Colonic mucosa (tissue), 4 donors: ENCODE results near the gene FATE1. TPM values are rescaled to one million over a fixed set of nuclear protein-coding genes. Genes with fewer than 3 reads are reported as not detected.

Source experiments
- DNase-seq: peaks from one replicate; pipeline ENCODE4 v3.0.0-alpha.2; 2020
- H3K27ac ChIP-seq: fragments of 200-600 bp; one replicate; pipeline ENCODE4 v1.8.0; 2021
- H3K27me3 ChIP-seq: fragments of 200-600 bp; one replicate; pipeline ENCODE4 v1.8.0; 2021
- H3K36me3 ChIP-seq: fragments of 200-600 bp; one replicate; pipeline ENCODE4 v1.8.0; 2021
- H3K4me1 ChIP-seq: fragments of 200-600 bp; one replicate; pipeline ENCODE4 v1.8.0; 2021; ENCODE audit warnings: mild to moderate bottlenecking
- H3K4me3 ChIP-seq: fragments of 200-600 bp; one replicate; pipeline ENCODE4 v1.8.0; 2021
- H3K9ac ChIP-seq, 2 donors: one replicate each; pipeline ENCODE4 v1.7.0; 2013; ENCODE audit warnings: control low read depth in 2 of 2, low read depth in 2 of 2, low read length in 2 of 2
- H3K9me3 ChIP-seq: fragments of 200-600 bp; one replicate; pipeline ENCODE4 v1.8.0; 2021
- intact Hi-C: fragments of 100-400 bp; cut with DNase I; formaldehyde crosslinking; loops from one replicate; pipeline ENCODE4 v1.14.1; 2022
- total RNA-seq, 2 donors: library from RNA; stranded (reverse); fragmentation: NEBNext Ultra II Directional in 1 of 2; extraction: Animal tissue kit (Norgen Biotek cat#: 25700) in 1 of 2; gene quantifications; one replicate each; pipeline ENCODE4 v1.2.1, GENCODE V29; 2021
- TF ChIP-seq, protein P1 (sequence below): fragments of 200-600 bp; IDR thresholded peaks from one replicate; pipeline ENCODE4 v1.8.0; 2022; ENCODE audit warnings: antibody characterized with exemption, mild to moderate bottlenecking
- donor health status: healthy.
- donor health status: DM: no; HTN: no; CAD: no.
- donor health status: DM: no; HTN: no; CAD: no.

FATE1 gene, protein sequence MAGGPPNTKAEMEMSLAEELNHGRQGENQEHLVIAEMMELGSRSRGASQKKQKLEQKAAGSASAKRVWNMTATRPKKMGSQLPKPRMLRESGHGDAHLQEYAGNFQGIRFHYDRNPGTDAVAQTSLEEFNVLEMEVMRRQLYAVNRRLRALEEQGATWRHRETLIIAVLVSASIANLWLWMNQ
- not detected for total RNA-seq

DNA sequence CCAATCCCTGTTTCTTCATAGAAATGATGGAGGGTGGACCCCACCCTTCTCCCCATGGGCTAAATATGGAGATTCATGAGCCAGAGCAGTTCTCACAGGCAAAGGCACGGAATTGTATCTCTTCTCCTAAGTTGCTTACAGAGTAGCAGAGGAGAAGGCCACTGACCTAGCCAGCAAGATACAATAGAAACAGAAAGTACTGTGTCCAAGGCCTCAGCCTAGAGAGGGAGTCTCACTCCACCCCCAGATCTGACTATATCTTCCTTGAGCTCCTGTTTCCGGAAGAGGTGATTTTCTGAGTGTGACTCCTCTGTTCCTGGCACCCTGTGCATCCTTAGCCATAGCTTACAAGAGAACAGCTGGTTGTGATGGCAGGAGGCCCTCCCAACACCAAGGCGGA lies at the start of gene FATE1:
TSS of gene FATE1 (plus strand) at position 284 of the 400 bp plus-strand sequence. CDS start at position 369, 85 bp downstream.
- Histone ChIP-seq H3K9me3 (no peaks in the 10 kb centered on the region), H3K27ac (no peak within 1 kb of the TSS), H3K27me3 (no peaks in the 10 kb centered on the region), H3K4me3 (no peak within 1 kb of the TSS), H3K4me1 (no peaks in the 10 kb centered on the region), H3K9ac (no peak within 1 kb of the TSS), H3K36me3 (no peaks in the 10 kb centered on the region)
- no peak for DNase-seq
- TF ChIP-seq, protein P1, sequence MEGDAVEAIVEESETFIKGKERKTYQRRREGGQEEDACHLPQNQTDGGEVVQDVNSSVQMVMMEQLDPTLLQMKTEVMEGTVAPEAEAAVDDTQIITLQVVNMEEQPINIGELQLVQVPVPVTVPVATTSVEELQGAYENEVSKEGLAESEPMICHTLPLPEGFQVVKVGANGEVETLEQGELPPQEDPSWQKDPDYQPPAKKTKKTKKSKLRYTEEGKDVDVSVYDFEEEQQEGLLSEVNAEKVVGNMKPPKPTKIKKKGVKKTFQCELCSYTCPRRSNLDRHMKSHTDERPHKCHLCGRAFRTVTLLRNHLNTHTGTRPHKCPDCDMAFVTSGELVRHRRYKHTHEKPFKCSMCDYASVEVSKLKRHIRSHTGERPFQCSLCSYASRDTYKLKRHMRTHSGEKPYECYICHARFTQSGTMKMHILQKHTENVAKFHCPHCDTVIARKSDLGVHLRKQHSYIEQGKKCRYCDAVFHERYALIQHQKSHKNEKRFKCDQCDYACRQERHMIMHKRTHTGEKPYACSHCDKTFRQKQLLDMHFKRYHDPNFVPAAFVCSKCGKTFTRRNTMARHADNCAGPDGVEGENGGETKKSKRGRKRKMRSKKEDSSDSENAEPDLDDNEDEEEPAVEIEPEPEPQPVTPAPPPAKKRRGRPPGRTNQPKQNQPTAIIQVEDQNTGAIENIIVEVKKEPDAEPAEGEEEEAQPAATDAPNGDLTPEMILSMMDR, result no peak
- intact Hi-C loops, result no loop called here

DNA sequence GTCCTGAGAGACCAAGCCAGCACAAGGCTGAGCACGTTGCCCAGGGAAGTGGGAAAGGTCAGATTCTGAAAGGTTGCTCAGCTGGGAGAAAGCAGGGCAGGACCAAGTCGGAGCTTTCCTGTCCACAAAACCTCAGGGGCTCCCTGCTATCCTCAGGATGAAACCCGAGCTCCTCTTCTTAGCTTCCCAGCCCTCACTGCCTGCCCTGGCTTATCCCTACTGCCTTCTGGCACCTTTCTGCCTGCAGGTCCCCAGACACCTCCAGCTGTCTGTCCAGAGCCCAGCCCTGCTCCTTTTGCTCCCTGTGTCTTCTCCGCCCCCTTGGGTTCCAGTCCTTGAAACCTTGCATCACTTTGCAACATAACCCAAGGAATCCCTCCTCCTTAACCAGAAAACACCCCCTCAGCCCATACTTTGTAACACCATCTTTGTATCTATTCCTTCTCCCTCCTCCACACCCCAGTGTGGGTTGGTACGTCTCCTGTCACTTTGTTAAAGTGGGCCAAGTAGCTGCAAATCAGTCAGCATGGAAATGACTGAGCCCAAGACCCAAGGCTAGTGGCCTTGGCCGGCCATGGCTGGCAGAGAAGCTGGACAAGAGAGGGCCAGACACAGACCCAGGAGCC lies 40.6 kb upstream of the FATE1 start:
- Histone ChIP-seq H3K9ac (no peak overlapping the region), H3K27ac (no peak overlapping the region), H3K9me3 (no peaks in the 10 kb centered on the region), H3K27me3 (no peaks in the 10 kb centered on the region), H3K4me3 (no peak overlapping the region), H3K4me1 (no peaks in the 10 kb centered on the region), H3K36me3 (no peaks in the 10 kb centered on the region)
- TF ChIP-seq, protein P1, result no peak
- no peak for DNase-seq
- intact Hi-C loops, result no loop called here

DNA sequence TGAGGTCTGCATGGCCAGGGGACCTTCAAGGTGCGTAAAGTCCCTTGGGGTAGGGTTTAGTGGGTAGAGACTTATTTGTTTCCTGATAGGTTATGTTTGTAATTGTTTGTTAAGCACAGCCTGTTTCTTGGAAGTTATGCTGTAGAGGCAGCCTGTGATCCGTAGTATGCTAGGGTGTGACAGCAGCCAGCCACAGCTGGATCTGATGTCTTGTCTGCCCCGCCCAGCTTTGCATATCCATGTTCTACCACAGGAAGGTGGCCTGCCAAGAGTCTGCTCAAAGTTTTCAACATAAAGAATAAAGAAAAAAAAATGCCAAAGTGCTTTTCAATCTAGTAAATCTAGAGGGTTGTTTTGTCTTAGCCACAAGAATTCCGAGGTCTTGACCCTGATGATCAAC lies 39.6 kb upstream of the FATE1 start:
- H3K9ac ChIP-seq, result no peak overlapping the region
- no peak overlapping the region for H3K27ac ChIP-seq
- no peaks in the 10 kb centered on the region for H3K4me1 ChIP-seq
- H3K4me3 ChIP-seq, result no peak overlapping the region
- no peaks in the 10 kb centered on the region for H3K9me3 ChIP-seq
- intact Hi-C loops, result no loop called here
- TF ChIP-seq, protein P1, result no peak
- H3K36me3 ChIP-seq, result no peaks in the 10 kb centered on the region
- H3K27me3 ChIP-seq, result no peaks in the 10 kb centered on the region
- DNase-seq, result no peak

DNA sequence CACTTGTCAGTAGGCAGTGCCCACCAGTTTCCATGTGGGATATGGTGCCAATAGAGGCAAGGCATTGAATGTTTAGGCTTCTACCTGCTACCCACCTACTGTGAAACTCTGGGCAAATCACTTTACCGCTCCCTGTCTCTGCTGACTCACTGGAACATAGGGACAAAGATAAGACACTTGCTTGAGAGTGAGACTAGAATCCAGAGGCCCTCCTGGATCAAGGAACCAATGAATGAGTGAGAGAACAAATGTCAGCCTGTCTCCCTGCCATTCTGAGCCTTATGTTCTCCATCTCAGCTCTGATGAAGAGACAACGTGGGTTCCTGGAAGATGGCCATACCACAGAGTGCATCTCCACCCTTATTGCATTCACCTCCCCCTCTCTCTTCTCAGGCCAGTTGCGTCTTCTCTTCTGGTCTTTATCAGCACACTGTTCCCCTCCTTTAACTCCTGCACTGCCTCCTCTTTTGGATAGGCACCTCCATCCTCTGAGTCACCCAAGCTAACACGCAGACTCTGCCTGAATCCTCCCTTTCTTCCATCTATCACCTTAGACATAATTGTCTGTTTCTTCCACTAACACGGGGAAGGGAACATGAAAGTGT lies 35.9 kb upstream of the FATE1 start:
- H3K9me3 ChIP-seq, result no peaks in the 10 kb centered on the region
- TF ChIP-seq, protein P1, result no peak
- no peak overlapping the region for H3K27ac ChIP-seq
- intact Hi-C loops, result loop anchor here (2.0 kb wide), 1 partner anchor 527 kb away; no protein-coding TSS in a partner anchor
- H3K36me3 ChIP-seq, result no peaks in the 10 kb centered on the region
- no peak overlapping the region for H3K9ac ChIP-seq
- H3K27me3 ChIP-seq, result no peaks in the 10 kb centered on the region
- no peaks in the 10 kb centered on the region for H3K4me1 ChIP-seq
- DNase-seq, result no peak
- H3K4me3 ChIP-seq, result no peak overlapping the region

DNA sequence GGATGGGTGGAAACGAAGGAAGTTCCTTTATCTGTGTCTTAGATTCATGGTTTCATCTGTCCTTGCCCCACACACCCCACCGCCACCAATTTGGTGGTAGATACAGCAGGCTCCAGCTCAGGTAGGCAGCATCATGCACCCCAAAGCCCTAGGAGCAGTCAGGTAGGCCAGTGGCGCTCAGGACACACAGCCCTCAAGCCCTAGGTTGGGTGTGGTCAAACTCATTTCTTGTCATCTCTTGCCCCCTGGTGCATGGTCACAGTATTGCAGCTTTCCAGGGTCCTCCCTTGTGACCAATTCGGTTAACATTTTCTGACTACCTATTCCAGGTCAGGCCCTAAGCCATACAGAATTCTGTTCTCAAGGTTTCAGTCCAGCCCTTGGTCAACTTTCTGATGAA lies 35.0 kb upstream of the FATE1 start:
- no peaks in the 10 kb centered on the region for H3K27me3 ChIP-seq
- no peak overlapping the region for H3K27ac ChIP-seq
- no peak overlapping the region for H3K4me3 ChIP-seq
- H3K9ac ChIP-seq, result no peak overlapping the region
- intact Hi-C loops, result loop anchor here (2.0 kb wide), 1 partner anchor 528 kb away; no protein-coding TSS in a partner anchor
- H3K4me1 ChIP-seq, result no peaks in the 10 kb centered on the region
- TF ChIP-seq, protein P1, result peak; percentile 42
- DNase-seq, result peak; percentile 53
- no peaks in the 10 kb centered on the region for H3K9me3 ChIP-seq
- no peaks in the 10 kb centered on the region for H3K36me3 ChIP-seq
